Measurements from ENCODE around the gene FAM13A. TPM values are rescaled to one million over a fixed set of nuclear protein-coding genes. Genes with fewer than 3 reads are reported as not detected.
"Not testable (repeated sequence)": the region's sequence is repeated elsewhere in the genome, so short reads cannot be mapped to it uniquely, and the experiment has no call there.

FAM13A gene
- total RNA-seq, 4 donors from 2014 or later, result 58.6 to 365 (median 71.2) TPM

DNA sequence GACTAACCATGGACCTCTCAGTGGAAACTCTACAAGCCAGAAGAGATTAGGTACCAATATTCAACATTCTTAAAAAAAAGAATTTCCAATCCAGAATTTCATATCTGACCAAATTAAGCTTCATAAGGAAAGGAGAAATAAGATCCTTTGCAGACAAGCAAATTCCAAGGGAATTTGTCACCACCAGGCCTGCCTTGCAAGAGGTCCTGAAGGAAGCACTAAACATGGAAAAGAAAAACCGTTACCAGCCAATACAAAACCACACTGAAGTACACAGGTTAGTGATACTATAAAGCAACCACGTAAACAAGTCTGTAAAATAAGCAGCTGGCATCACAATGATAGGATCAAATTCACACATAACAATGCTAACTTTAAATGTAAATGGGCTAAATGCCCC is 156.6 kb downstream of the FAM13A start:
- no peaks in the 10 kb centered on the region for H3K4me1 ChIP-seq
- no peak overlapping the region for H3K4me3 ChIP-seq
- peaks cover 5% of the 10 kb centered on the region for H3K9me3 ChIP-seq
- TF ChIP-seq, protein P1, sequence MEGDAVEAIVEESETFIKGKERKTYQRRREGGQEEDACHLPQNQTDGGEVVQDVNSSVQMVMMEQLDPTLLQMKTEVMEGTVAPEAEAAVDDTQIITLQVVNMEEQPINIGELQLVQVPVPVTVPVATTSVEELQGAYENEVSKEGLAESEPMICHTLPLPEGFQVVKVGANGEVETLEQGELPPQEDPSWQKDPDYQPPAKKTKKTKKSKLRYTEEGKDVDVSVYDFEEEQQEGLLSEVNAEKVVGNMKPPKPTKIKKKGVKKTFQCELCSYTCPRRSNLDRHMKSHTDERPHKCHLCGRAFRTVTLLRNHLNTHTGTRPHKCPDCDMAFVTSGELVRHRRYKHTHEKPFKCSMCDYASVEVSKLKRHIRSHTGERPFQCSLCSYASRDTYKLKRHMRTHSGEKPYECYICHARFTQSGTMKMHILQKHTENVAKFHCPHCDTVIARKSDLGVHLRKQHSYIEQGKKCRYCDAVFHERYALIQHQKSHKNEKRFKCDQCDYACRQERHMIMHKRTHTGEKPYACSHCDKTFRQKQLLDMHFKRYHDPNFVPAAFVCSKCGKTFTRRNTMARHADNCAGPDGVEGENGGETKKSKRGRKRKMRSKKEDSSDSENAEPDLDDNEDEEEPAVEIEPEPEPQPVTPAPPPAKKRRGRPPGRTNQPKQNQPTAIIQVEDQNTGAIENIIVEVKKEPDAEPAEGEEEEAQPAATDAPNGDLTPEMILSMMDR (IDR thresholded peaks at IDR 0.05), result no peak
- TF ChIP-seq EP300 (IDR thresholded peaks at IDR 0.05) (no peak), POLR2A (IDR thresholded peaks at IDR 0.05) (no peak), POLR2AphosphoS5 (IDR thresholded peaks at IDR 0.05) (no peak)
- WGBS, result 86% methylated on average over 2 of the region's 2 CpGs
- H3K27ac ChIP-seq, result no peak overlapping the region
- H3K27me3 ChIP-seq, result no peaks in the 10 kb centered on the region
- H3K36me3 ChIP-seq, result no peaks in the 10 kb centered on the region
- DNase-seq (ENCODE audit: low spot score in 2 of 2), result no peak

- Histone ChIP-seq H3K36me3 (no peaks in the 10 kb centered on the region), H3K27ac (no peak overlapping the region), H3K4me3 (no peak overlapping the region), H3K9me3 (peaks cover 5% of the 10 kb centered on the region), H3K4me1 (no peaks in the 10 kb centered on the region), H3K27me3 (no peaks in the 10 kb centered on the region)
- no peak for DNase-seq (ENCODE audit: low spot score in 2 of 2)
- TF ChIP-seq POLR2A (IDR thresholded peaks at IDR 0.05), result no peak
- TF ChIP-seq POLR2AphosphoS5 (IDR thresholded peaks at IDR 0.05), result no peak
These were observed 159.2 kb downstream of the FAM13A start for GRCh38 chr4:88897752-88898151.

- Histone ChIP-seq H3K36me3 (no peaks in the 10 kb centered on the region), H3K27me3 (no peaks in the 10 kb centered on the region), H3K27ac (no peak overlapping the region), H3K4me1 (no peaks in the 10 kb centered on the region), H3K4me3 (no peak overlapping the region), H3K9me3 (peaks cover 5% of the 10 kb centered on the region)
- TF ChIP-seq EP300 (IDR thresholded peaks at IDR 0.05), result no peak
- 79% methylated on average over 2 of the region's 2 CpGs for WGBS
- no peak for DNase-seq (ENCODE audit: low spot score in 2 of 2)
These were observed 159.8 kb downstream of the FAM13A start for GRCh38 chr4:88897180-88897579.

- Histone ChIP-seq H3K27me3 (no peaks in the 10 kb centered on the region), H3K4me1 (no peaks in the 10 kb centered on the region), H3K27ac (no peak overlapping the region), H3K4me3 (no peak overlapping the region), H3K36me3 (no peaks in the 10 kb centered on the region), H3K9me3 (no peaks in the 10 kb centered on the region)
- DNase-seq (ENCODE audit: low spot score in 2 of 2), result no peak
- 67% methylated on average over 1 of the region's 1 CpG for WGBS
- TF ChIP-seq POLR2A (IDR thresholded peaks at IDR 0.05), result no peak
- TF ChIP-seq EP300 (IDR thresholded peaks at IDR 0.05), result no peak
- no peak for TF ChIP-seq POLR2AphosphoS5 (IDR thresholded peaks at IDR 0.05)
These were observed 163.0 kb downstream of the FAM13A start for GRCh38 chr4:88893961-88894360.

GRCh38 chr4:88892646-88893045 is 164.3 kb downstream of the FAM13A start:
- no peak overlapping the region for H3K27ac ChIP-seq
- H3K4me3 ChIP-seq, result no peak overlapping the region
- no peaks in the 10 kb centered on the region for H3K4me1 ChIP-seq
- no peaks in the 10 kb centered on the region for H3K9me3 ChIP-seq
- TF ChIP-seq POLR2AphosphoS5 (IDR thresholded peaks at IDR 0.05) (no peak), POLR2A (IDR thresholded peaks at IDR 0.05) (no peak), EP300 (IDR thresholded peaks at IDR 0.05) (no peak)
- TF ChIP-seq, protein P1 (IDR thresholded peaks at IDR 0.05), result no peak
- WGBS, result 95% methylated on average over 1 of the region's 1 CpG
- no peaks in the 10 kb centered on the region for H3K27me3 ChIP-seq
- DNase-seq (ENCODE audit: low spot score in 2 of 2), result no peak
- no peaks in the 10 kb centered on the region for H3K36me3 ChIP-seq

DNA sequence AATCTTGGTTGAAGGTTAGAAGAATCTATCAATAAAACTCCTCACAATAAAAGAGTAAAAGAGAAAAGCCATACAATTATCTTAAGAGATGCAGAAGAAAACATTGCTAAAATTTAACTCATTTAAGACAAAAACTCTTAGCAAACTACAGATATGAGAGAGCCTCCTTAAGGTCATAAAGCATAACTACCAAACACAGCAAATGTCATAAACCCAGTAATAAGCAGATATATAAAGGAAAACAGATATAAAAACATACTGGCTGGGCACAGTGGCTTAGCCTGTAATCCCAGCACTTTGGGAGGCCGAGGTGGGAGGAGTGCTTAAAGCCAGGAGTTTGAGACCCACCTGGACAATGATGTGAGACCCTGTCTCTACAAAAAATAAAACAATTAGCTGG is 165.3 kb downstream of the FAM13A start:
- no peak overlapping the region for H3K27ac ChIP-seq
- no peaks in the 10 kb centered on the region for H3K36me3 ChIP-seq
- TF ChIP-seq, protein P1 (IDR thresholded peaks at IDR 0.05), result no peak
- TF ChIP-seq POLR2A (IDR thresholded peaks at IDR 0.05) (no peak), EP300 (IDR thresholded peaks at IDR 0.05) (no peak), POLR2AphosphoS5 (IDR thresholded peaks at IDR 0.05) (no peak)
- H3K9me3 ChIP-seq, result no peaks in the 10 kb centered on the region
- WGBS, result 90% methylated on average over 1 of the region's 1 CpG
- H3K4me3 ChIP-seq, result no peak overlapping the region
- H3K4me1 ChIP-seq, result no peaks in the 10 kb centered on the region
- H3K27me3 ChIP-seq, result no peaks in the 10 kb centered on the region
- no peak for DNase-seq (ENCODE audit: low spot score in 2 of 2)

DNA sequence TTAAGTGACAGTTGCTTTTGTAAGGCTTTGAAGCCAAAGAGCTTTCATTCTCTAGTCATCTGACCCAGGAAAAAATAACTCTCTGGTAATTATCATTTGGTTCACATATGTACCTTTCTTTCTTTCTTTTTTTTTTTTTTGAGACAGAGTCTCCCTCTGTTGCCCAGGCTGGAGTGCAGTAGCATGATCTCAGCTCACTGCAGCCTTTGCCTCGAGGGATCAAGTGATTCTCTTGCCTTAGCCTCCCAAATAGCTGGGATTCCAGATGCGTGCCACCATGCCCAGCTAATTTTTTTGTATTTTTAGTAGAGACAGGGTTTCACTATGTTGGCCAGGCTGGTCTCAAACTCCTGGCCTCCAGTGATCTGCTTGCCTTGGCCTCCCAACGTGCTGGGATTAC is 169.6 kb downstream of the FAM13A start:
- not testable (repeated sequence) for H3K36me3 ChIP-seq; H3K4me3 ChIP-seq; H3K4me1 ChIP-seq; DNase-seq (ENCODE audit: low spot score in 2 of 2); H3K27ac ChIP-seq; H3K27me3 ChIP-seq; H3K9me3 ChIP-seq
- WGBS, result 83% methylated on average over 3 of the region's 3 CpGs

All from suprapubic skin (tissue), 4 donors.